Osteocyte (in vitro differentiated cells): ENCODE data around the gene UXS1. TPM values are rescaled to one million over a fixed set of nuclear protein-coding genes. Genes with fewer than 3 reads are reported as not detected.
"Not testable (repeated sequence)": the region's sequence is repeated elsewhere in the genome, so short reads cannot be mapped to it uniquely, and the experiment has no call there.

Source experiments
- DNase-seq: peaks from one replicate; pipeline ENCODE4 v3.0.0; 2021; ENCODE audit warnings: mixed read lengths; ENCODE audit not compliant: unreplicated experiment; ENCODE audit errors: extremely low spot score
- H3K27ac Mint-ChIP-seq: one replicate; pipeline ENCODE4 v1.8.0; 2021; ENCODE audit warnings: mild to moderate bottlenecking, mixed read lengths; ENCODE audit not compliant: unreplicated experiment
- H3K27me3 Mint-ChIP-seq: one replicate; pipeline ENCODE4 v1.8.0; 2021; ENCODE audit warnings: mixed read lengths; ENCODE audit not compliant: unreplicated experiment
- H3K36me3 Mint-ChIP-seq: one replicate; pipeline ENCODE4 v1.8.0; 2021; ENCODE audit warnings: mixed read lengths; ENCODE audit not compliant: unreplicated experiment
- H3K4me1 Mint-ChIP-seq: one replicate; pipeline ENCODE4 v1.8.0; 2021; ENCODE audit warnings: mixed read lengths; ENCODE audit not compliant: unreplicated experiment
- H3K4me3 Mint-ChIP-seq: one replicate; pipeline ENCODE4 v1.8.0; 2021; ENCODE audit warnings: mild to moderate bottlenecking, moderate library complexity, mixed read lengths; ENCODE audit not compliant: unreplicated experiment
- H3K9me3 Mint-ChIP-seq: one replicate; pipeline ENCODE4 v1.8.0; 2021; ENCODE audit warnings: mixed read lengths; ENCODE audit not compliant: unreplicated experiment
- CTCF ChIP-seq: fragments of 200-600 bp; sonication (generic); IDR thresholded peaks from 2 replicates; pipeline ENCODE4 v1.5.0; 2021; ENCODE audit warnings: antibody characterized with exemption, mild to moderate bottlenecking, moderate library complexity
- total RNA-seq: library from RNA; stranded (reverse); gene quantifications from 2 replicates; pipeline ENCODE4 v1.2.1, GENCODE V29; 2021

The UXS1 gene
- total RNA-seq, 1 donor from 2014 or later = 23.2 TPM

GRCh38 chr2:106219813-106220212 lies 25.7 kb upstream of the UXS1 start:
- peaks cover 12% of the 10 kb centered on the region for H3K9me3 Mint-ChIP-seq
- H3K27me3 Mint-ChIP-seq = peaks cover 48% of the 10 kb centered on the region
- no peaks in the 10 kb centered on the region for H3K4me1 Mint-ChIP-seq
- H3K4me3 Mint-ChIP-seq = no peak overlapping the region
- H3K36me3 Mint-ChIP-seq = no peaks in the 10 kb centered on the region
- H3K27ac Mint-ChIP-seq = no peak overlapping the region
- no peak for DNase-seq
- TF ChIP-seq CTCF = no peak

GRCh38 chr2:106219157-106219556 lies 25.1 kb upstream of the UXS1 start:
- H3K36me3 Mint-ChIP-seq, H3K4me3 Mint-ChIP-seq, H3K4me1 Mint-ChIP-seq, H3K27ac Mint-ChIP-seq, DNase-seq: not testable (repeated sequence)
- Mint-ChIP-seq H3K27me3 (peaks cover 50% of the 10 kb centered on the region), H3K9me3 (peaks cover 12% of the 10 kb centered on the region)

- no peak overlapping the region for H3K4me3 Mint-ChIP-seq
- no peak for TF ChIP-seq CTCF
Measured at GRCh38 chr2:106208874-106209273, 14.8 kb upstream of the UXS1 start.

GRCh38 chr2:106208399-106208798 lies 14.3 kb upstream of the UXS1 start:
- no peak overlapping the region for H3K4me3 Mint-ChIP-seq
- no peak overlapping the region for H3K27ac Mint-ChIP-seq
- no peaks in the 10 kb centered on the region for H3K36me3 Mint-ChIP-seq
- peaks cover 3% of the 10 kb centered on the region for H3K9me3 Mint-ChIP-seq
- H3K27me3 Mint-ChIP-seq = peaks cover 60% of the 10 kb centered on the region
- no peak for TF ChIP-seq CTCF
- no peak for DNase-seq
- no peaks in the 10 kb centered on the region for H3K4me1 Mint-ChIP-seq

More at GRCh38 chr2:106208874-106209273, 14.8 kb upstream of the UXS1 start:
- no peak for DNase-seq
- Mint-ChIP-seq H3K4me1 (no peaks in the 10 kb centered on the region), H3K27me3 (peaks cover 55% of the 10 kb centered on the region), H3K27ac (no peak overlapping the region), H3K9me3 (peaks cover 3% of the 10 kb centered on the region), H3K36me3 (no peaks in the 10 kb centered on the region)

GRCh38 chr2:106207246-106207645 lies 13.1 kb upstream of the UXS1 start:
- no peaks in the 10 kb centered on the region for H3K36me3 Mint-ChIP-seq
- peaks cover 3% of the 10 kb centered on the region for H3K9me3 Mint-ChIP-seq
- H3K27ac Mint-ChIP-seq = no peak overlapping the region
- no peak overlapping the region for H3K4me3 Mint-ChIP-seq
- no peaks in the 10 kb centered on the region for H3K4me1 Mint-ChIP-seq
- no peak for DNase-seq
- no peak for TF ChIP-seq CTCF
- H3K27me3 Mint-ChIP-seq = peaks cover 71% of the 10 kb centered on the region

- DNase-seq = no peak
- Mint-ChIP-seq H3K4me1 (no peaks in the 10 kb centered on the region), H3K27me3 (peaks cover 76% of the 10 kb centered on the region), H3K9me3 (peaks cover 3% of the 10 kb centered on the region), H3K27ac (no peak overlapping the region), H3K36me3 (no peaks in the 10 kb centered on the region), H3K4me3 (no peak overlapping the region)
- no peak for TF ChIP-seq CTCF
Measured at GRCh38 chr2:106205488-106205887, 11.4 kb upstream of the UXS1 start.

- H3K27ac Mint-ChIP-seq, H3K4me3 Mint-ChIP-seq, H3K36me3 Mint-ChIP-seq, DNase-seq, H3K9me3 Mint-ChIP-seq, H3K4me1 Mint-ChIP-seq: not testable (repeated sequence)
- H3K27me3 Mint-ChIP-seq = peaks cover 74% of the 10 kb centered on the region
Measured at GRCh38 chr2:106204551-106204950, 10.4 kb upstream of the UXS1 start.
